Loucy (cell line): ENCODE data around the gene COLGALT1.

Source experiments
- CTCF ChIP-seq: fragments of 200-600 bp; sonication (generic); conservative IDR thresholded peaks from 2 replicates; pipeline ENCODE4 v1.5.1; 2014; ENCODE audit warnings: mild to moderate bottlenecking, antibody characterized with exemption, low read length
- EZH2phosphoT487 ChIP-seq: fragments of 200-600 bp; IDR thresholded peaks from 2 replicates; pipeline ENCODE4 v1.6.1; 2018; ENCODE audit warnings: antibody characterized with exemption, mild to moderate bottlenecking, moderate library complexity, borderline replicate concordance

GRCh38 chr19:17601683-17602082 lies 46.2 kb downstream of the COLGALT1 start:
- TF ChIP-seq CTCF (no peak), EZH2phosphoT487 (no peak)
